Ammon's horn (tissue), 1 donor: ENCODE results near the gene TRIP12.

Experiments
- DNase-seq: peaks from one replicate; pipeline ENCODE4 v3.0.0-alpha.2; 2016; ENCODE audit warnings: low spot score

Gene TRIP12

DNA sequence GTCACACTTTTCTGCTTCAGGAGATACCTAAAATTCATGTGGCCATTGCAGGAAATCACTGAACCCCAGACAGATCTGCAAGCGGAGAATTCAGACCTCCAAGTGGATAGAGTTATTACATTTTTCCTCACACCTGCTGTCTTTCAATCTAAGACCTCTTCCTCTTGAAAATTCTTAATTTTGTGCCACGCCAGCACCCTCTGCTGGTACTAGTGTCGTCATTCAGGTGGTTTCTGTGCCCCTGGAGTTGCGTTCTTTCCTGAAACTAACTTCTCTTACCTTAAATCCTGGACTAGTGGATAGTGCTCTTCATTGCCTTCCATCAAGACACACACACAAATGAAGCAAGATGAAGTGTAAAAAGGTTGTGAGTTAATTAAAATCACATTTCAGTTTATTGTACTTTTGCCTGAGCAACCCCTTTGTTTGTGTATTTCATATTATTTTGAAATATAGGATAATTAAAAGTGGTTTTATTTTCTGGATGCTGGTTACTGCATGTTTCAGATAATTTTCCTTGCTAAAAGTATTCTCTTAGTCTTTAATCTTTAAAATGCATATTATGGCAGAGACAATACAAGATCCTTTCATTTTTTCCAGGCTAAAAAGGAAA, 205.8 kb downstream of the TRIP12 start:
- DNase-seq, result peak; percentile 75

DNA sequence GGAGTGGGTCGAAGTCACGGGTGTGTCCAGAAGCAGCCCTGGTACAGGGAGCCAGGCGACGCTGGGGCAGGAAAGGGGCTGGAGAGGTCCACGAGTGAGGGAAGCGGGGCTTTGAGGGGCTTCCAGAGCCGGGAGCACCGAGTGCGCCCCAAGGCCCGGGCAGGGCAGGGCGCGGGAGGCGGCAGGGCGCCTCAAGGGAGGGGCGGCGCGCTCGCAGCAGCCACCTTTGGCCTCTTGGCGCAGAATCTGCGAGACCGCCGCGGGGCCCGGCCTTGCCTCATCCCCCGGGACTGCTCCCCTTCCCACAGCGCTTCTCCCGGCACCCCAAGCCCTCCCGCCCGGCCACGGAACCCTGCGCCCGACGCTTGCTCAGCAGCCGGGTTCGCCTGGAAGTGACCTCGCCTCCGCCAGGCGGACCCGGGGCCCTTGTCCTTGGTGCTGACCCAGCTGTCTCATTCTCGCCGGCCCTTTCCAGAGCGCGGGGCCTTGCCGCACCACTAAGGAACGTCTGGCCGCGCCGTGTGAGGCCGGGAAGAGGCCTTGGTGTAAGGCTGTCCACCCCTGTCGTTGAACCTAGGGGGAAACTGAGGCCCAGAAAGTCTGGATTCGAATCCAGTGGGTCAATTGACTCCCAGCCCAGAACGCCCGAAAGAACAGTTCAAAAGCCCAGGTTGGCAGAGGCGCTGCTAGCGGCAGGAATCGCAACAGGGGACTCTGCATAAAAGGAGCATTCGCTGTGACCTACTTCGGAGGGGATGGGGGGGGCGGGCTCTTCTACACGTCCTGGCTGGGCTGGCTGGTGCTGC, 206.9 kb downstream of the TRIP12 start:
- DNase-seq, result peak; percentile 64

DNA sequence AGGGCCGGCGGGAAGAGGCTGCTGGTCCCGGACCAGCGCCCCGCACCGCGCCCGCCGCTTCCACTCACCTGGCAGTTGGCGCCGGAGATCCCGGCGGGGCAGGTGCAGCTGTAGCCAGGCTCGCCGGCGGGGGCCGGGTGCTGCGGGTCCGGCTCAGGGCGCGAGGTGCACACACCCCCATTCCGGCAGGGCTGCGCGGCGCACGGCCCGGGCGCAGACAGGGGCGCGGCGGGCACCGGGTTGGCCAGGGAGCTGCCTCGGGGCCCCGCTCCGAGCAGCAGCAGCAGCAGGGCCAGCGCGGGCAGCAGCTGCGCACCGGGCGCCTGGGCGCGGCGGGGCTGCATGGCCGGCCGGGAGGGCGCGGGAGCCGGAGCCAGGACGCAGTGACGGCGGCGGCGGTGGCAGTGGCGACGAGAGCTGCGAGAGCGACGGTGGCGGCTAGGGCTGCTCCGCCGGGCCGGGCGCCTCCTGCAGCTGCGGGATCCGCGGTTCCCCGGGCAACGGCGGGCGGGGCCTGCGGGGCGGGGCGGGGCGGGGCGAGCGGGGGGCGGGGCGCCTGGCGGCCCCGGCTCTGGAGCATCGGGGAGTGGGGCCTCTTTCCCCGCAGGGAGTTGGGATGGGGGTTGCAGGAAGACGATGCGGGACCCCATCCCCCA, 207.6 kb downstream of the TRIP12 start, which contains the start of gene DNER:
Gene DNER, minus strand, starts transcription at position 476 of the 656 bp plus-strand sequence. Its CDS starts 132 bp downstream, at position 344.
- peak; percentile 84 for DNase-seq
